Islet of Langerhans (tissue), 1 donor: ENCODE data around the gene EFHD2.
"Not testable (repeated sequence)": the region's sequence is repeated elsewhere in the genome, so short reads cannot be mapped to it uniquely, and the experiment has no call there.

ENCODE experiments used
- FAIRE-seq: peaks from one replicate; lab custom pipeline; 2011; peaks lifted over from hg19 to GRCh38; lab: Jason Lieb, UNC

The EFHD2 gene, protein sequence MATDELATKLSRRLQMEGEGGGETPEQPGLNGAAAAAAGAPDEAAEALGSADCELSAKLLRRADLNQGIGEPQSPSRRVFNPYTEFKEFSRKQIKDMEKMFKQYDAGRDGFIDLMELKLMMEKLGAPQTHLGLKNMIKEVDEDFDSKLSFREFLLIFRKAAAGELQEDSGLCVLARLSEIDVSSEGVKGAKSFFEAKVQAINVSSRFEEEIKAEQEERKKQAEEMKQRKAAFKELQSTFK

DNA sequence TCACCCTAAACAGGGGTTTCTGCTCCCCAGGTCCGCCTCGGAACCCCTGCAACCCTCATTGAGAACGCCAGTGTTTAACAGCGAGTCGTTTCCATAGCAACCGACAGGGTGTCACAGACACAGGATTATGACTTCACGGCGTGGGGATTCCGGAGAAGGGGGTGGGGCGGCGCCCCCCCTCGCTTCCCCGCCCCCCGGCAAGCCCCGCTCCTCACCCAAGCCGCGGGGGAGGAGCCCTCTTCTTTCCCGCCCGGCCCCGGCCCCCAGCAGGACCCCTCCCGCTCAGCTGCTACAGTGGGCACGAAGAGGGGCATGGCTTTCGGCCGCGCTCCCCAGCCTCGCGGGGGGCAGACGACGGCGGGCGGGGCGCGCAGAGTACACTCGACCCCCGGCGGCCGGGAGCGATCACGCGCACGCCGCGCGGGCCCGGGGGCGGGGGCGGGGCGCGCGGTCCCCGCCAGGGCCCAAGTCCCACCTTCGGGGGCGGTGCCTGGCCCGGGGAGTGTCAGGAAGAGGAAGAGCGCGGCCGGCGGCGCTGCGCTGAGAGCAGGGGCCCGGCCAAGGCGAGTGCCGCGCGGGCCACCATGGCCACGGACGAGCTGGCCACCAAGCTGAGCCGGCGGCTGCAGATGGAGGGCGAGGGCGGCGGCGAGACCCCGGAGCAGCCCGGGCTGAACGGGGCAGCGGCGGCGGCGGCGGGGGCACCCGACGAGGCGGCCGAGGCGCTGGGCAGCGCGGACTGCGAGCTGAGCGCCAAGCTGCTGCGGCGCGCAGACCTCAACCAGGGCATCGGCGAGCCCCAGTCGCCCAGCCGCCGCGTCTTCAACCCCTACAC lies at the start of gene EFHD2:
Gene EFHD2 (plus strand): TSS at position 501 of the 835 bp plus-strand sequence. CDS start 84 bp downstream, at position 585.
- FAIRE-seq, result no peak

DNA sequence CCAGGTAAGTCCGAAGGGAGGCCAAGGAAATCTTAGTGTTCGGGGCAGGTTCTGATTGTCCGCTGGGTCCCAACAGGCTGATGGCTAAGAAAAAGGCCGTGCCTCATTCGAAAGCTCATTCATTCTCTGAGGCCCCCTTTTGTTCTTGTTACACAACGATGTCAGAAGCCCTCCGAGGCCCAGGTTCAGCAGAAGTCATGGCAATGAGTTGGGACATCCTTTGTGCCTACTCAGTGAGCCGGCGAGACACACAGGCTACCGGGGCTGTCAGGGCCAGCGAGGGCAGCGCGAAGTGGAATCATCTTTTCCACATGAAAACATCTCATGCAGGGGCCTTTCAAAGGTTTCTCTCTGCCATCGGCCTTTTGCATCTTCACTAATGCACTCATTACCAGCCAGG lies 49.0 kb upstream of the EFHD2 start:
- no peak for FAIRE-seq

DNA sequence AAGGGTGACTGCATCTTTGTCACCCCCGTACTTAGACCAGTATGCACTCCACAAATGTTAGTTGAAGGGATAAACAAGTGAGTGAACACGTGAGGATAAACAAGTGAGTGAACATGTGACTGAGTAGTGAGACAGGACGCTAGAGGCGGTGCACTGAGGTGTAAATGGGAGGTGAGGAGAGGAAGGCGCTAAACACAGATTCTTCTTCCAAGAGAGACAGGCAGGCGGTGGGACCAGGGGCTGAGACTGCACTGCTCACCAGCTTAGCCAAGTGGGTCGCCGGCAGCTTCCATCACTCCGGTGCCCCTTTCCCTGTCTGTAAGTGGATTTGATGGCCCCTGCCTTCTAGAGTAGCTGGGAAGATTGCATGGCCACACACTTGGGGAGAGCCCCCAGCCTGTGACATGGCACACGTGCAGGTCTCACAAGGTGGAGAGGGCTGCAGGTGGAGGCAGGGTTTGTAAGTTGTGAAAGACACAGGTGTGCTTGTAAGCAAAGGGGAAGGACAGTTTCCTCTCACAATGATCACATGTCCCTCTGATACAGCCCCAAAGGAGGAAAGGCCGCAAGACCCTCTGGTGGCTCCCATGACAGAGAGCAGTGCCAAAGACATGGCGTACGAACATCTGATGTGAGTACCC lies 47.5 kb upstream of the EFHD2 start:
- no peak for FAIRE-seq

DNA sequence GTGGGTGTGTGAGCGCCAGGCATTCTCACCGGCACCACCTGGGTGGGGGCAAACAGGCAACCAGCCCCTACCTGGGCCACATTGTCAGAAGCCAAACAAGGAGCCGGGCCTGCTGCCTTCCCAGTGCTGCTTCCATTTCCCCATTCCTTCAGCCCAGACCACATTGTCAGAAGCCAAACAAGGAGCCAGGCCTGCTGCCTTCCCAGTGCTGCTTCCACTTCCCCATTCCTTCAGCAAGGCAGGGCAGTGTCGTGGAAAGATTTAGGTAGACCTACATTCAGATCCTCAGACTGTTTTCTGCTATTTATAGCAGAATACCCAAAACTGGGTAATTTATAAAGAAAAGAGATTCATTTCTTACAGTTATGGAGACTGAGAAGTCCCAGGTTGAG lies 47.0 kb upstream of the EFHD2 start:
- FAIRE-seq, result no peak

DNA sequence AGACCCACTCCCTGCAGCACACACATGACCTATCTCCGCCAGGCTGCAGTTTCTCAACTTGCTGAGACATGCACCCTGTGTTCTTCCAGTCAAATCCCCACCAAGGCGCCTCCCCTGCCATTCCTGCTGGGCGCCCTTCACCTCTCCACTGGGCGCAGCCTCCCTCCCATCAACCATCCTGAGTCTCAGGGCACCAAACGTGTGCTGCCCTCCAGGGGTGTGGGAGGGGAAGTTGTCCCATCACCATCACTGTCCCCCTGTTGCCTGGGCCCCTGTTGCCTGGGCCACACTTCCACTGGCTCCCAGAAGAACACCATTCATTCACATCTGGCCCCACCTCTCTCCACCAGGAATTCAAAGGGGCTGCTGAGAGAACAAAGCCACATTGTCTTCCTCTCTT lies 44.9 kb upstream of the EFHD2 start:
- no peak for FAIRE-seq

DNA sequence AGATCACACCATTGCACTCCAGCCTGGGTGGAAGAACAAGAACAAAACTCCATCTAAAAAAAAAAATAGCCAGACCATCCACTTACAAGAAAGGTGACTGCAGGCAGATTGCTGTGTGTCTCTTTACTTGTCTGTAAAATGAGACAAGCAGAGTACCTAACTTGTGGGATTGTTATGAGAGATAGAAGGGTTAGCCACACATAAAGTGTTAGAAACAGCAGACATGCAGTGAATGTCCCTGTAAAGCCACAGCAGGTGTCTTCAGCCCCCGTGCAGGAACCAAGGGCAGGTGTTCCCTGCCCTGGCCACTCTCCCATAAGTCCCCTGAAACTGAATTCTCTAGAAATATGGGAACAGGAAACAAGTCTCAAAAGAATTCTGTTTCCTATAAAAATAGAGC lies 40.8 kb upstream of the EFHD2 start:
- FAIRE-seq, result no peak

DNA sequence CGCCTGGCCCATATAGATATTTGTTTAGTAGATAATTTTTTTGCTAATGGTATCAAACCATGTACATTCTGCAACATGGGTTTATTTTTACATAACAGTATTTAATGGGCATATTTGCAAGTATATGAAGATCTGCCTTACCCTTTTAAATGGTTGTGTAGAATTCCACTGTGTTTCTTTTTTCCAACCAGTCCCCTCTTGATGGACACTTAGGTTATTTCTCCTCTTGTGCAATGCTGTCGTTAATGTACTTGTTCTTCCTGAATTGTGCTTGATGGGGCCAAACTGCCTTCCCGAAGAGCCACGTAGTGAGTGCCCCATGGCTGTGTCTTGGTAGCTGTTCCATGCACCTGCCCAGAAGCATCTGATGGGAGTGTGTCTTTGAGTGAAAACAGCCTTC lies 39.4 kb upstream of the EFHD2 start:
- FAIRE-seq, result no peak

DNA sequence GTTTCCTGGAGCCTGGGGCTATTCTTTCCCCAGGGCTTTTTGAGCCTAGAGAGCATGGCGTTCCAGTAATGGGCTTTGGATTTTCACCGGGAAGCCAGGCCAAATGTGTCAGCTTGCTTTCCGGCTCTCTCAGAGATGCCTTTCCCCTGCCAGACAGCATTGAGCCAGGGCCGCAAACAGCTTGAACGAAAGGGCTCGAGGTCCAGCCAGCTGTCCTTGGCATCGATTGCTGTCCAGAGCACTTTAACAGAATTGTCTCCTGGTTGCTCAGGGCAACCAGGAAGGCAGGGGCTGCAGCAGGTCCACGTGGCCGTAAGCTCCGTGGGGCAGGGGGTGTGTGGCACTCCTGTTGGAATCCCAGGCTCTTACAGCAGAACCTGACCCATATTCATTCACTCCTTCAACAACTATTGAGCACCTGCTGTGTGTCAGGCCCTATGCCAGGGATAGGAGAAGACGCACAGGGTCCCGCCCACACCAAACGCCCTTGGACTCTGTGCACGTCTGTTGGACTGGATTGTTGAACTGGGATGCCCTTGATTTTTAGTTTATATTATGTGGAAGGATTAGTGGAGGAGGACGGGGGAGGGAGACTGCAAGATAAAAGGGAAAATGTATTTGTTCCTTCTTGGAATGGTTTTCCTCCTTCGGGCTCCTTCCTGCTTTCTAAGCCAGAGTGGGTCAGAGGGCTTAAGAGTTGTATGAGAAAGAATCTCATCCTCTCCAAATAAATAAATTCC lies 38.7 kb upstream of the EFHD2 start:
- FAIRE-seq, result no peak

DNA sequence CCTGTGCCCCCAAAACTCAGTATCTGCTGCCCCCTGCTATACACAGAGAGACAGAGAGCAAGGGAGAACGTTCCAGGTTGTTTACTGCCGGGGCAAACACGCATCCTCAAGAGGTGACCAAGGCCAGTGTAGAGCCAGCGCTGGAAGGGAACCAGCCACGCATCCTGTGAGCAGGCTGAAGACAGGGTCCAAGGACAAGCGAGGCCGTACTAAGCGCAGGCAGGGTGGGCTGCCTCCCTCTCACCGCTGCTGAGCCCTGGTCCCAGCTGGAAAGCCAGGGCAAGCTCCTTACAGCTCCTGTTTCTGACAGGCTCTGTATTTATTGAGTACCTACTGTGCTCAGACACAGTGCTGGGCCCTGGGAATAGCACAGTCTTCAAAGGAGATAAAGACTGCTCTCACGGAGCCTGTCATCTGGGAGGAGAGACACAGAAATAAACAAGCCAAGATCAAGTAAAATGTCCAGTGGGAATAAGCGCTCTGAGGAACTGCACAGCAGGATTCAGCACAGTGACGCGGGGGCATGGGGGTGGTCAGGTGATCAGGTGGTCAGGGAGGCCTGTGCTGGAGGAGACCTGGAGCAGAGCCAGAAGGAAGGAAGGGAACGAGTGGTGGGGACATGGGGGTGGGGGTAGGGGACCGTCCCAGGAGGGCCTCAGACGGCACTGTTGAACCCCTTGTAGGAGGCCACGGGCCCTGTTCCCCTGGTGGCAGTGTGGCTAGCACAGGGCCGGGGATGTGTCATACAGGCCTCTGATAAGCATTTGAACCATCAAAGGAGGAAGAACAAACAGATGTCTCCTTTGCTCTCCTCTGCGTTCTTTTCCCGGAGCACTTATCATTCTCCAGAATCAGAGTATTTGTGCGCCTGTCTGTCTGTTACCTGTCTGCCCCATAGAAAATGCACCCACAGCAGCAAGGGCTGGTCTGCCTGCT lies 37.8 kb upstream of the EFHD2 start:
- FAIRE-seq, result no peak

DNA sequence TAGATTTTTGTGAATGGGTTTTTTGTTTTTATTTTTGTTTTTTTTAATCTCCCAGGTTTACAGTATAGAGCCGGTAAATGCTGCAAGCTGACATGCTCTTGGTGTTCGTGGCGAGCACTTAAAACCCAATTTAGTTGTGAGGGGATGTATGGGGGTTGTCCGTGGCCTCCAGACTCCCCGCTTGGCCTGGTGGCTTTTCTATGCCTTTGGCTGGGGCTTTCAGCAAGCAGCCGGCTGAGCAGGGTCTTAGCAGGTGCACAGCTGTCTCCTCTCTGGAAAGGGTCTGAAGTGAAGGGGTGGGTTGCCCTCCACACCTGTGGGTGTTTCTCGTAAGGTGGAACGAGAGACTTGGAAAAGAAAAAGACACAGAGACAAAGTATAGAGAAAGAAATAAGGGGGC lies 31.0 kb upstream of the EFHD2 start:
- no peak for FAIRE-seq

DNA sequence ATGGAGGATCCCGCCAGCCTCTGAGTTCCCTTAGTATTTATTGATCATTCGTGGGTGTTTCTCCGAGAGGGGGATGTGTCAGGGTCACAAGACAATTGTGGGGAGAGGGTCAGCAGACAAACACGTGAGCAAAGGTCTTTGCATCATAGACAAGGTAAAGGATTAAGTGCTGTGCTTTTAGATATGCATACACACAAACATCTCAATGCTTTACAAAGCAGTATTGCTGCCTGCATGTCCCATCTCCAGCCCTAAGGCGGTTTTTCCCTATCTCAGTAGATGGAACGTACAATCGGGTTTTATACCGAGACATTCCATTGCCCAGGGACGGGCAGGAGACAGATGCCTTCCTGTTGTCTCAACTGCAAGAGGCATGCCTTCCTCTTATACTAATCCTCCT lies 30.5 kb upstream of the EFHD2 start:
- not testable (repeated sequence) for FAIRE-seq

DNA sequence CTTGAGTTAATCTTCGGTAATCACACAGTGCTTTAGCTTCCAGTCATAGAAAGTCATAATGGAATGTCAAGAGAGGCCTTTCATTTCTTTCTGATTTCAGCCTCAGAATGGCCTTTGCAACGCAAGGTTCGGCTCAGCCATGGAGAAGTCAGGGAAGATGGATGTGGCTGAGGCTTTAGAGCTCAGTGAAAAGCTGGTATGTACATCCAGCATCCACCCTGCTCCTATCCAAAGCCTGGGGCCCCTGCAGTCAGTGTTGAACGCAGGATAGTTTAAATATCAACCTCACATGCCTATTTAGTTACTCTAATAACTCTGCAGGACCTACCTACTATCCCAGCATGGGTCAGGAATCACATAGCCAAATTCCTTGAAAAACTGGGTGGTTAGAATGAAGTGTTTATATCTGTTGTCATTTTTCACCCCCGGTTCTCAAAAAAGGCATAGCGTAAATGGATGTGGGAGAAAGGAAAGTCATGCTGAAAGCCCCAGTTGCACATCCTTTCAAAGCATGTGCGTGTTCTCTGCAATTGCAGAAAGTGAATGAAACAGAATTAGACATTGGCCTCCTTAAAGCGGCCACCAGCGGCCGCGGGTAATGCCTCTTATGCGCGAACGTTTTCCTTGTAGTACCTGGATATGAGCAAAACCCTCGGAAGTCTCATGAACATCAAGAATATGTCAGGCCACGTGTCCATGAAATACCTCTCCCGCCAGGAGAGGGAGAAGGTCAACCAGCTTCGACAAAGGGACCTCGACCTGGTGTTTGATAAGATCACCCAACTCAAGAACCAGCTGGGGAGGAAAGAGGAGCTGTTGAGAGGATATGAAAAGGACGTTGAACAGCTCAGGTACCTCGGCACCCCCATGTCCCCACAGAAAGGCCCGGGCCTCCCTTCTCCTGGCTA lies 28.8 kb upstream of the EFHD2 start:
- FAIRE-seq, result no peak

DNA sequence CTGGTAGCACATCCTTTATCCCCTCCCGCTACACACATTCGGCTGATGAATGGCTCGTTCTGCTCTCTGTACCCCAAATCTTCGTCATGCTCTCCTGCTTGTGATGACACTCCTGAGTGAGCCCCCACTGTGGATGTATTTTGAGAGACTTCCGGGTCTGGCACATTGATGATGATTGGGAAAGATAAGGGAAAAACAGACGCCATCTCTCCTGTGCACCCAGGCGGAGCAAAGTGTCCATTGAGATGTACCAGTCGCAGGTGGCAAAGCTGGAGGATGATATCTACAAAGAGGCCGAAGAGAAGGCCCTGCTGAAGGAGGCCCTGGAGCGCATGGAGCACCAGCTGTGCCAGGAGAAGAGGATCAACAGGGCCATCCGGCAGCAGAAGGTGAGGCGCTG lies 27.9 kb upstream of the EFHD2 start:
- FAIRE-seq, result no peak

DNA sequence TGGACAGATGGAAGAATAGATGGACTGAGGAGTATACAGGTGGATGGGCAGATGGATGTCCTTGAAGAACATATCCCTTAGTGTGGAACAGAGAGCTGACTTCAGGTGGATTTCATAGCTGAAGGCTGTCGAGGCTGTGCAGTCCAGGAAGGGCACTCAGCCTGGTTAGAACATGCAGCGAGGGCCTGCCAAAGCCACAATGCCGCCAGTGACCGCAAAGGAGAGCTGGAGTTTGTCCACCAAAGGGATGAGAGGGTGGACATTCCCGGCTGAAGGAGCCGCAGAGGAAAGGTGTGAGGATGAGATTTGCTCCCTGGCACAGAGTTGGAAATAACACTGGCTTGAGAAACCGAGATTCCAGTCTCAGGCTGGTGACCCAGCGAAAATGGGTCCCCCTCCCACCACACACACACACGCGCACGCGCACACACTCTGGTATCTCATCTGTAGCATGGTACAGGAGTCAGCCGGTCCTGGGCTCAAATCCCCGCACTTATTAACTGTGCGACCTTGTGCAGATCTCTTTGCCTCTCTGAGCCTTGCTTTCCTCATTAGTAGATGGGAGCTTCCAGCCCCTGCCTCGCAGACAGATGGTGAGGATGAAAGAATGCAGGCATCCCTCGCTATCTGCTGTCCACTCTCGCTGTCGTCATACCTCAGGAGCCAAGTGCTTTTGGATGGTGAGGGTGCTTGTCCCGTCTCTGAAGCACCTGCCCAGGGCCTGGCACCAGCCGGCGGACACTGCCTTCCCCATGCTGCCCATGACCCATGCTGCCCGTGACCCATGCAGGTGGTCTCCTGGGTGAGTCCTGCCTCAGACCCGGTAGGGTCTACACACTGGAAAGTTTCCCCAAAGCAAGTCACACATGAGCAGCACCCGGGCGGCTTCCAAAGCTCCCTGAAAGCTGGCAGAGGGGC lies 26.8 kb upstream of the EFHD2 start:
- no peak for FAIRE-seq

DNA sequence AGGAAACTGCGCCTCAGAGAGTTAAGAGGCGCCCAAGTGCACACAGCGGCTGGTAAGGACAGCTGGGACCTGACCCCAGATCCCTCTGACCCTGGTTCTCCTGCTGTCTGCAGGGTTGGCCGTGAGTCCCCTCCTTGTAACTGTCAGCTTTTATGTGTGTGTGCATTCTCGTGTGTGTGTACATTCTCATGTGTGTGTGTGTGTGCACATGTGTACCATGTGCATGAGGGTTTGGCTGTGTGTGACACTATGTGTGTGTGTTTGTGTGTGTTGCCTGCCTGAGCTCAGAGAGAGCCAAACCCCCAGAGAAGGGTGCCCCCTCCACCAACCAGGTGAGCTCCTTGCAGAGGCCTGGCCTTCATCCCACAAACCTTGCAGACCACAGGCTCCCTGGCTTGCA lies 25.9 kb upstream of the EFHD2 start:
- FAIRE-seq, result no peak

DNA sequence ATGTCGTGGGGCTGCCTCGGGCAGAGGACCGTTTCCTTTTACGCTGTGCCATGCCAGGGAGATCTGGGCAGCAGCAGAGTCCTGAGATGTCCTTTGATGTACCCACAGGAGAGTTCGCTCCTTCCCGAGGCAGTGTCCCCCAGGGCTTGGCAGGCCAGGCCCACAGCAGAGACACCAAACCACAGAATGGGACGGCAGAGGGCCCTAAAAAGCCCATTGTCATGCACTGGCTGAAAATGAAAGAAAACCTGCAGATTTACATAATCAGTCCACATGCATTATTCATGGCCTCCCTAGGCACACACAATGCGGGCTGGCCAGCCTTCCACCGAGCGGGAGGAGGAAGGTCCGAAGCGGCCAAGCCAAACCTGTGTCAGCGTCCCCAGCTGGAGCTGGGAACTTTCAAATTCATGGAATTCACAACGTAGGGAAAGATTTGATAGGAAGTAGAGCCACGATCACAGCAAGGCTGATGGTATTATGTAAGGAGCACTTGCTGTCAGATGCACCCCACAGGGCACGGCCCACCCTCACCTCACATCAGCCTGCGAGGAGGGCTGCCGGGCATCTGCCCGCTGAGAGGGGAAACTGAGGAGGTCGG lies 25.3 kb upstream of the EFHD2 start:
- no peak for FAIRE-seq

DNA sequence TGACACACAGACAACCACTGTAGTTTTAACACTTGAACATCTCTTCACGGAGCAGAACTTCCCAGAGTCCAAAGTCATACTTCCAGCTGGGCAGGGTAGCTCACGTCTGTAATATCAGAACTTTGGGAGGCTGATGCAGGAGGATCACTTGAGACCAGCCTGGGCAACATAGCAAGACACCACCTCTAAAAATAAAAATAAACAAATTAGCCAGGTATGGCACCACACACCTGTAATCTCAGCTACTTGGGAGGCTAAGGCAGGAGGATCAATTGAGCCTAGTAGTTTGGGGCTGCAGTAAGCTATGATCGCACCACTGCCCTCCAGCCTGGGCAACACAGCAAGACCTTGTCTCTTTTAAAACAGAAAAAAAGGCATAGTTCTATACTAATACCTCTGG lies 24.3 kb upstream of the EFHD2 start:
- FAIRE-seq, result no peak

DNA sequence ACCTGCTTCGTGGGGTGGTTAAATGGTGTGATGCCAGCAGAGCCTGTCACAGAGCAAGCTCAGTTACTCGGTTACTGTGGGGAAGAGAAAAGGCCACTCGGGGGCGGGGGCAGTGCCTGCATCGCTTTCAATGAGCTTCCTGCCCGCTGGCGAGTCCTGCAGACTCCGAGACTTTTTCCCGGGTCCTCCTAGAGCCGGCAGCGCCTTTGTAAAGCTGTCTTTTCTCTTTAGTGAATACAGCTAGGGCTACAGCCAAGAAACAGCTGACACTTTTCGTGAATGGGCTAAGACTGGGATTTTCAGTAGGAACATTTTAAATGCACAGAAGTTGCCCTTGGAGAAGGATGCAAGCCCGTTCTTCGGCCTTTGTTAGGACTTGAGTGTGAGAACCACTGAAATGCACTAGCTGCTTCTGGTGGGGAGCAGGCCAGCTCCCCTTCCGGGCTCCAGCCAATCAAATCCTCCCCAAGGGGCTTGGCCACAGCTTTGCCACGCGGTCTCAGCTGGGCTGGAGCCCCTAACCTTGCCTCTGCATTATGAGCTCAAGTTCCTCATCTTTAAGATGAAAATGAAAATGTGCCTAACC lies 23.4 kb upstream of the EFHD2 start:
- FAIRE-seq, result no peak
